NCI-H128 (cell line): Measurements from ENCODE around the gene CLEC2D.
"Not testable (repeated sequence)": the region's sequence is repeated elsewhere in the genome, so short reads cannot be mapped to it uniquely, and the experiment has no call there.

Source experiments
- DNase-seq: peaks from one replicate; lab custom pipeline; 2025; ENCODE audit not compliant: unreplicated experiment; lab: John Stamatoyannopoulos, UW

The CLEC2D gene, protein sequence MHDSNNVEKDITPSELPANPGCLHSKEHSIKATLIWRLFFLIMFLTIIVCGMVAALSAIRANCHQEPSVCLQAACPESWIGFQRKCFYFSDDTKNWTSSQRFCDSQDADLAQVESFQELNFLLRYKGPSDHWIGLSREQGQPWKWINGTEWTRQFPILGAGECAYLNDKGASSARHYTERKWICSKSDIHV

GRCh38 chr12:9669534-9669933 lies at the start of gene CLEC2D:
TSS of gene CLEC2D (plus strand) at chr12:9669713. CDS start at chr12:9669735, 22 bp downstream.
- DNase-seq = no peak

DNA sequence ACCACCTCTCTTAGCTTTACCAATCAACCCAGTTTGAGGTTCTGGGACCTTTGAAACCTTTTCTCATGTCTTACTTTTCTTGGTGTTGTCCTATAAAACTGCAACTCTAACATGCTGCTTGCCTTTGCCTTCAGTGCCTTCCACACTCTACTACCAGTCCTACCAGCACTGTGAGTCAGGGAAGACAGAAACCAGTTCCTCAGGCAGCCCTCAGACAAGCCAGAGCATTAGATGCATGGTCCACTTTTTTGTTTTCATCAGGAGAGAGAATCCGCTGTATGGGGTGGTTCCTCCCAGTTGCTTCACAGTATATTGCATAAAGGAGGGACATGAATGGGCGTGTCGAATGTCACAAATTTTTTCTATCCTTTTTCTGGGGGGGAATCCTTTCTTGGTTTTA lies 44.5 kb upstream of the CLEC2D start:
- DNase-seq = no peak

DNA sequence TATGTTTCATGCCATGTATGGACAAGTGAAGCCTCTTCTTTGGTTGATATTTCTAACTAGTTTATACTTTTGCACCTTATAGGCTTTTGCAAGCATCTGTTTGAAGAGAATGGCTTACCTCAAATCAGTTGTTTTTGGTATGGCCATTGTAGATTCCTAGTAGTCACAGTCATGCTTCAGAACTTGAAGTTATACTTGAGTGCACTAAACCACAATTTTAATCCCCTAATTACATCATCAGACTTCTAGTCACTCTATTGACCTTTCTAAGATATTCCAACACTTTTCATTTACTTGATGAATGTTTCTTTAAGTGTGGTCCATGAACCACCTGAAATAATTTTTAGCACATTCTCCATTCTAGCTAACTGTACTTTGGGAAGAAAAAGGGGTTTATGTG lies 43.2 kb upstream of the CLEC2D start:
- no peak for DNase-seq

- no peak for DNase-seq
Observed at GRCh38 chr12:9626821-9627220, 42.7 kb upstream of the CLEC2D start.

DNA sequence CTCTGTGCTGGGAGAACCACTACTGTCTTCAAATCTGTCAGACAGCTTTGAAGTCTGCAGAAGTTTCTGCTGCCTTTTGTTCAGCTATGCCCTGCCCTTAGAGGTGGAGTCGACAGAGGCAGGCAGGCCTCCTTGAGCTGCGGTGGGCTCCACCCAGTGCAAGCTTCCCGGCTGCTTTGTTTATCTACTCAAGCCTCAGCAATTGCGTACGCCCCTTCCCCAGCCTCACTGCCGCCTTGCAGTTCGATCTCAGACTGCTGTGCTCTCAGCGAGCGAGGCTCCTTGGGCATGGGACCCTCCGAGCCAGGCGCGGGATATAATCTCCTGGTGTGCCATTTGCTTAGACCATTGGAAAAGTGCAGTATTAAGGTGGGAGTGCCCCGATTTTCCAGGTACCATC lies 36.7 kb upstream of the CLEC2D start:
- DNase-seq = no peak

- peak; percentile 21 for DNase-seq
Observed at GRCh38 chr12:9634177-9634803, 35.2 kb upstream of the CLEC2D start.

- DNase-seq = no peak
Observed at GRCh38 chr12:9634969-9635754, 34.4 kb upstream of the CLEC2D start.

DNA sequence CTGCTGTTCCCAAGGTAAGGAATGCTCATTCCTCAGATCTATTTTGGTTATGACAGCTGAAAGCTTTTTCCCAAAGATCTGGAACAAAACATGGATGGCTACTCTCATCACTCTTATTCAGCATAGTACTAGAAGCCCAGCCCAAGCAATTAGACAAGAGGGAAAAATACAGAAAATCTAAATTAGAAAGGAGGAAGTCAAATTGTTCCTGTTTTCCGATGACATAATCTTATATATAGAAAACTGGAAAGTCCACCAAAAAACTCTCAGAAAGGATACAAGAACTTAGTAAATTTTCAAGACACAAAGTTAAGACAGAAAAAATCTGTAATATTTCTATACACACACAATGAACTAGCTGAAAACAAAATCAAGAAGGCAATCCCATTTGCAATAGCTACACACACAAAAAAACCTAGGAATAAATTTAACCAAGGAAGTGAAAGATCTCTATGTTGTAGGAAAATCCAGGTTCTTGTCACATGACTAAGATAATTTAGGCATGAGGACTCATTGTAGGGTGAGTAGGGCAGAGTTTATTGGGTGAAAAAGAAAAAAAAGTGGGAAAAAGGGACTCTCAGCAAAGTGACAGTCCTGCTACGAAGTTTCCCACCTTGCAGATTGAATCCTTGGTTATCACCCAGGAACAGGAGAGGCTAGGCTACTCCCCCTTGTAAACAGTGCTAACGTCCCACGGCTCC lies 33.2 kb upstream of the CLEC2D start:
- DNase-seq = no peak

DNA sequence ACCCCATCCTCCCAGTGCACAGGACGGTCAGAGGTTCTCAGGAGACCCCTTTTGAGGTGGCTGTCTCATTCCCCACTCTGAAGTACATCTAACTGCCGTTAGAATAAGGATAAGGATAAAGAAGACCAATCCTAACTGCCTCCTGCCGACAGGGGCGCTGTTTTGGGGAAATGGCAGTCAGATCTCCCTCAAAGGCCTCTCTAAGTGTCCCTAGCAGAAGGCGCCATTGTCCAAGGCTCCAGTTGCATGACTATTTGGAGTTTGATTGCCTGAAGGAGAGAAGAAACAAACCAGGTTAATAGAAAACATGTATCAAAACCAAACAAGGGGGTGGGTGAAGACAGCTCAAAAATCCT lies 32.7 kb upstream of the CLEC2D start:
- DNase-seq = no peak

- DNase-seq = no peak
Observed at GRCh38 chr12:9640024-9640423, 29.5 kb upstream of the CLEC2D start.

- no peak for DNase-seq
Observed at GRCh38 chr12:9642606-9643265, 26.8 kb upstream of the CLEC2D start.

- DNase-seq = no peak
Observed at GRCh38 chr12:9643266-9643660, 26.2 kb upstream of the CLEC2D start.

GRCh38 chr12:9644985-9645551 lies 24.4 kb upstream of the CLEC2D start:
- DNase-seq = not testable (repeated sequence)

- DNase-seq = no peak
Observed at GRCh38 chr12:9646794-9647781, 22.4 kb upstream of the CLEC2D start.

- peak; percentile 67 for DNase-seq
Observed at GRCh38 chr12:9647825-9648700, 21.4 kb upstream of the CLEC2D start.

GRCh38 chr12:9648701-9649531 lies 20.6 kb upstream of the CLEC2D start:
- DNase-seq = no peak

DNA sequence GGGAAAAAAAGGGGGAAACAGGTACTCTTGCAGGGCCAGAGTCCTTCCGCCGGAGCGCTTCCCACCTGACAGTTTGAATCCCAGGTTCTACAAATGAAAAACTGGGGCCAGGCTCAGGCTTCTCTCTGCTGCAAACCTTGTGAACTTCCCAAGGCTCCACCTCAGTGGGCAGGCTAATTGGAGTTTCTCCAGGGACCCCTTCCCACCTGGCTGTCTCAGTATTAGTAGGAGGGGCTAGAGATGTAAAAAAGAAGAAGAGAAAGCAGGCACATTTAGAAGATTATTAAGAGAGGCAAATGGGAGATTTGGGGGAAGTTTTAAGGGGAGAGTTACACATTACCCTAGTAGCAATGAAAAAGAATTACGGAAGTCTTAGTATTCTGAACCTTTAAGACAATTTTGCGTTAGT lies 20.0 kb upstream of the CLEC2D start:
- no peak for DNase-seq

GRCh38 chr12:9650151-9650576 lies 19.3 kb upstream of the CLEC2D start:
- DNase-seq = no peak
